Measurements from ENCODE around the gene ARID3C.

Gene ARID3C

DNA sequence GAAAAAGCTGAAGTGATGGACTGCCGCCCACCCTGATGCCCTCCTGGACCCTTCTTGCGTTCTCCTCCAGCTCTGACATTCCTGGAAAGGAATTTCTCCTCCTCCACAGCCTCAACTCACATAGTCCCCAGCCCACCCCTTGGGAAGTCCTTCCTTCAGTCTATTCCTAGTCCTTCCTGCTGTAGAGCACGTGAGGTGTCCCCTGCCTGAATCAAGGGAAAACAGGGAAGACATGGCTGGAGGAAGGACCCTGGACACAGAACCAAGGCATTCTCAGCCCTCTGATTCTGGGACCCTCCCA is 3.7 kb downstream of the ARID3C start:
- DNase-seq = no peak

DNA sequence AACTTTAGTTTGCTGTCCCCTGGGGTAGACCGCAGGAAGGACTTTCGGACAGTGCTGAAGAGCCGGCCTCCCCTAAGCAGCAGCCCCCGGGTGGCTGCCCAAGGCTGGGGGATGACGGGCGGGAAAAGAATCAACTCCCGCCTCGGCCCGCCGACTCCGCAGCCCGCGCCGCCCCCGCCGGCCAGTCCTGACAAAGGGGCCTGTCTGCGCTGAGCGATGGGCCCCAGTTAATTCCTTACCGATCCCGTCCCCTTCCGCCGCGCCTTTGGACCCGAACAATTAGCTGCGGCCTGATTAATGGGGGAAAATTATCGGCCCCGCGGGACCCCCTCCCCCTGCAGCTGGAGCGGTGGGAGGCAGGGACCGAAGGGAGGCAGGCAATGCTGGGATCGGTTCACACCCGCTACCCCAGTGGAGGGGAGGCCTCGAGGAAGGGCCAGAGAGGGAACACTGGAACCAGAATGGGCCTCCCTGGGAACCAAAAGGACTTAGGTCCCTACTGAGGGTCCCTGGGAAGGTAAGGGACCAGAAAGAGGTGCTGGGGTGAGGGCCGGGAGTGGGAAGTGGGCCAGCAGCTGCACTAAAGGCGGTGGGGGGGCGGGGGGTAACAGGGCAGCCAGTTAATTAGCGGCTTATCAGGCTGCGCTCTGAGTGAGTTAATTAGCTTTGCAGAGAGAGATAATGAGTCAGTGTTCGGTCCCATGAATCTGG is 4.2 kb downstream of the ARID3C start:
- DNase-seq = no peak

DNA sequence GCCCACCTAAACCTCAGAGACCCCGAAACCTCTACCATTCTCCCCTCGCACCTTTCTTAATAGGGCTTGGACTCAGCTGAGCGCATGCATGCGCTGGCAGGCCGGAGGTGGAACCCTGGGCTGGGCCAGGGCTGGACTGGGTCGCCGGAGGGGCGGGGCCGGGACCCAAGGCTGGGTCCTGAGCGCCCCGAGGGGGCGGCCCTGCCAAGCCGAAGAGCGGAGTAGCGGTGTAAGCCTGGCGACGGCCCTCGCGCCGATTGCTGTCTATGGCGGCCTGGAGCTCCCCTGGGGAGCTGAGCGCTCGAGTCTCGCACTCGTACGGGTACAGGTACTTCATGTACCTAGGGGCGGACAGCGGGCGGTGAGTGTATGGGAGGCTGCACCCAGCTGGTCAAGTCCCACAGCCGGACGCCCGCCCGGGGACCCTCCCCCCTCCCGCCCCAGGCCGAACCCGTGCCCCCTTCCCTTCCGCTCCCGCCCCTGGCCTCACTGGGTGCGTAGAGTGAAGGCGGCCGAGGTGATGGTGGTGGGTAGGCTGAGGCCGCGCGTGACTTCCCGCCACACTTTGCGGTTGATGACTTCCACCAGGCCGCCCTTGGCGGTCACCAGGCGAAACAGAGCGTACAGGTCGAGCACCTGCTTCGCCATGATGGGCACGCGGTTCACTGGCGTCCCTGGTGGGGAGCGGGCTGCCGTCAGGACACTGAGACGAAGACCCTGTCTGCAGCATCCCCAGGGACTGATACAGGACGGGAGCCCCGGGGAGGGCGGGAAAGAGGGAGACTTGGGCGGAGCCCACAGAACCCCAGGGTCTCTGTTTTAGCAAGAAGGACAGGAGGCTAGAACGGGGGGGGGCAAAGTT is 5.3 kb downstream of the ARID3C start:
- no peak for DNase-seq

DNA sequence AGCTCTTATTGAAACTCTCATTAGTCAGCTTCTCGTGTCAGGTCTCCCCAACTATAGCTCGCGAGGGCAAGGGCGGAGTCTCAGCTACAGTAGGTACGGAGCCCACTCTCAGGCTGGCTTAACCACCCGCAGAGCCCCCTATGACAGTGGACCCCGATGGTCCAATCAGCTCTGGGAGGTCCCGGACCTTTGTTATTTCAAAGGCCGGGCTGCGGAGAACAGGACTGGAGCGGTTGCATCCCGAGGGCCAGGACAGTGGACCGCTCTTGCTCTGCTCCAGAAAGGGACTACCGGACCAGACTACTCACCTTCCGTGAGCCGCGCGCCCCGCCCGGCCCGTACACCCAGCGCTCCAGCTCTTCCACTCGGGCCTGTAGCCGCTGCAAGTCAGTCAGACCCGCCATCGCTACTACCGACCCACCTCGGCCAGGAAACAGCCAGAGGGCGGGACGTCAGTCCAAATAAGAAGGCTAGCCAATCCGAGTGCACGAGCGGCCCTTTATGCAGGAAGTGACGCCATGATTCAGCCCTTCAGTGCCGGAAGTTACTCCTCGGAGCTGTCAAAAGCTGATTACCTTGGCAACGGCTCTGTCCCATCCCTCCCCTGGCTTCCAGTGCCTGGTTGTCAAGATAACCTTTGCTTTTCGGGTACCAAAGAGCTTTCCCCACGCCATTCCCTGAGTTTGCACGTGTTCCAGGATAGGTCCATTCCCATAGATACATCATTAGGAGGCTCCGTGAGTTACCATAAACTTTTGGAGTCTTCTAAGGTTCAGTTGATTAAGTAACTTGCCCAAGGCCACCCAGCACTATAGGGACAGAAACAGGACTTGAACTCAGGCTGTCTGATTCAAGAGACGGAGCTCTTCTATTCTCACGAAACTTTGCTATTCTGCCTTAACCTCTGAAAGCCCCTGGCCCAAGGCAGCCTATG is 8.5 kb downstream of the ARID3C start, which contains the start of gene DCTN3:
DCTN3 (minus strand) TSS at position 435 of the 934 bp plus-strand sequence; CDS start at position 404, 31 bp downstream.
- peak; percentile 66 for DNase-seq

DNA sequence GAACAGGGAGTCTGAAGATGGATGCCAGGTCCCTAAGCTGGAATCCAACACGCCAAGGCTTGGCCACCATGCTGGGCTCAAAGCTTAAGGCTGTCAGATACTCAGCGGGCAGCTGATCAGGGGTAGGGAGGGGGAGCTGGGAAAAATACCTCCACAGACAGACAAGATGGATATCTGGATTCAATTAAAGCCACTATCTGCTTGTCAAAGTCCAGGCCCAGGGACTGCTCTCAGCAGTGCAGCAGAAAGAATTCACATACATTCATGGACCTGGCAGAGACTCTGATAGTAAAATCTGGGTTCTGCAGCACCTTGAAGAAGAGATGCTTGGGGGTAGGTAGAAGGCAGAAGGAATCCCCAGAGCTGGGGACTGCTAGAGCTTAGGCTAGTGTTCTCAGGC is 13.7 kb downstream of the ARID3C start:
- no peak for DNase-seq

DNA sequence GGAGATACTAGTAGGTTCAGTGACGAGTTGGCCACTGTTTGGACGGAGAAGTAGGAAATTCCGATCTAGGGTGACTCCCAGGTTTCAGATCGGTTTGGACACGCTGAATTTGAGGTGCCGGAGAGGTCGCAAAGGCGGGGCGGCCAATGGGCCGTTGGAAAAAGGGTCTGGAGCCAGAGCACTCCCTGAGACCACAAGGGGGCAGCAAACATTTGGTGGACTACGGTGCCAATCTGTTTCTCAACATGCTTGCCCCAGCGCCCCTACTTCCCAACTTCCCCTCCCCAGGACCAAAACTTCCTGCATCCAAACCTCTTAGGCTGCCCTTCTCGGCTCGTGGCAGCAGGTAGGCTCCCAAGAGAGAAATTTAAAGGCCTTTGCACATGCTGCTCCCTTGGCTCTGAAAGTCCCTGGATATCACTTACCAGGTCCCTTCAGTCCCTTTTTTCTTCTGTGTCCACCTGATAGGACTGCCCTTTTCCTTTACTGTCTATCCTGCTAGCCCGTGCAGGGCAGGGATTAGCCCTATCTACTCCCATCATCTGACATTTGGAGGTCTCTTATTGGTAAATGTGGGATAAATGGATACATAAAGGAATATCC is 16.0 kb downstream of the ARID3C start:
- peak; percentile 12 for DNase-seq

DNA sequence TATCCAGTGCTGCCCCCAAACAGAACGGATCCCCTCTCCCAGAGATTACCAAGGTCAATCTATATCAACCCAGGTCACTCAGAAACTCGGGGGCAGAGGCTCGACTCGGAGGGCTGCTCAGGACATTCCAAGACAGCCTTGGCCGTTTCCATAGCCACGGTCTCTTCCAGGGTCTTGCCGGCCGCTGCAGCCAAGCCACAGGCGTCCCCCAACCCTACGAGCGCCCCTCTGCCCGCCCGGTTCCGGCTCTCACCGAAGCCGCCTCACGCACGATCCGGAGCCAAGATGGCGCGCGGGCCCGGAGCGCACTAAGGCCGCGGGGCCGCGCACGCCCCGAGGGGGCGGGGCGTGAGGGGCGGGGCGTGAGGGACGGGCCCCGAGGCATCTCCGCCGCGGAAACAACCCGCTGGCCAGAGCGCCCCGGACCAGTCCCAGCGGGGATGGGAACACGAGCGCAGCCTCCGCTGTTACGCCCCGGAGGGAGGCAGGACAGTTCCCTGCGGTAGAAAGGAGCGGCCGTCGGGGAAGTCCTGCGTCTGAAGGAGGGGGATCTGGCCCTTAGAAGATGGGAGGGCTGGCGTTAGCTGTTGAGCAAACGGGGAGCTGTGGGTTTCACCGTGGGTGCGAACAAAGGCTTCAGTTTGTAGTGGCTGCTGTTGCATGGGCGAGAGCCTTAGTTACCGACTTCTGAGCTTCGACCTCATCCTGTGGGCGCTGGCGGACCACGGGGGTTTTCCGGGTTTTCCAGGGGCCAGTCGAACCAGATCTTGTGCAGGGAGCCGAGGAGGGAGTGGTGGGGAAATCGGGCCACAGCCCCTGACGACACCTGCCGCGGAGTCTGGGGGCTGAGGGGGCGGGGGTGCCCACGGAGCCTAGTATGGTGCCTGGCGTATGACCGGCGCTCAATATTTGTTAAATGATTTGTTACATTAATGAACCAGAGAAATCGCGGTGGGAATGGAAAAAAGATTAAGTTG is 16.8 kb downstream of the ARID3C start, which contains the start of gene RPP25L:
RPP25L (minus strand) TSS at position 287 of the 977 bp plus-strand sequence. CDS start 801 bp downstream, outside the sequence.
- DNase-seq = no peak

DNA sequence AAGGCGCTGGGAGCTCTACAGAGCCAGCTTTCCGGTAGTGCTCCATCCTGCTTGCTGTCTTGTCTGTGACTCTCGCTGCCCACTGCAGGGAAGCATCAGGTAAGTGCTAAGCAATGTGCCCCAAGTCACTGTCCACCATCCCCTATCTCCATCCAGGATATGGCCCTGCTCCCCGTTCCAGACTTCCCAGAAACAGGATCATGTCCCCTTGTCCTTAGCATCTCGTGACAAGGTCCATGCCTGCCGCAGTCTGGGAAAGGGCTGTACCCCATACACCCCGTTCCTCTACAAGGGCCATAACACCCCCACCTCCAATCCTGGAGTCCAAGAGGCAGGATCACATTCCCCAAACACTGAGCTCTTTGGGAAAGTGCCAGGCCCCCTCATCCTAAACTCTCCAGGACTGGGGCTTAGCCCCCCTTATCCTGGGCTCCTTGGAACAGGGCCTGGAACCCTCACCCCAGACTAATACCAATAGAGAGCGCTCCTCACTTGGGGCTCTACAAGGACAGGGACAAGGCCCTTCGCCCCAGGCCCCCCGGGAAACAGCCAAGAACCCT is 17.5 kb downstream of the ARID3C start:
- no peak for DNase-seq

DNA sequence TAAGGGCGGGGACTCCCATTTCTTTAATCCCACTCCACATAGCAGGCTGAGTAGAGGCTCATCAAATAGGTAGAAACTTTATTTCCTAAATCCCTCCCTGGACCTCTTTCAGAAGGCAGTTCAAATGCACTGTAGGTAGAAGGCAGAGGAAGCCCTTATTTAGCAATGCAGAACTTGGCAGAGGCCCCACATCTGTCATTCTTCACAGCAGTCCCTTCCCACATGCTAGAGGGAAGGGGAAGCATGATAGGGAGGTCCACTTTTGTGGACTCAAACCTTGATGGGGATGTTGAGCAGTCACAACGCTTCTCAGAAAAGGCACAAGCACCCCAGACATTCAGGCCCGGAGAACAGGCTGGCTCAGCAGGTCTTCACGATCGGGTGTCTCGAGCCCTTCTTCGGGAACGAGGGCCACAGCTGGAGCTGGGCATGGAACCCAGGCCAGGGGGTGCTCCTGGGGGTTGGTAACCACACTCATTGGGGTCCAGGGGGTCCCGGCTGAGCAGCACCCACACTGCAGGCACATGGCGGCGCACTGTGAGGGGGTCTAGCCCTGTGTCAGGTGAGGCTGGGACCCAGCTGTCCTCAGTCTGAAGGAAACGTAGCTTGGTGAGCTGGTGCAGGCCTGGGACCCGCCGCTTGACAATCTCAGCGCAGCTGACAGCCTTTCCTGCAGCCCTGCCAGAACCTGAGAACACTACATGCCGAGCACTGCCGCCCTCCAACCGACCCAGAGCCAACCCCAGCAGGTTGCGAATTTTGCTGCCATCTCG is 18.2 kb downstream of the ARID3C start:
- DNase-seq = no peak

DNA sequence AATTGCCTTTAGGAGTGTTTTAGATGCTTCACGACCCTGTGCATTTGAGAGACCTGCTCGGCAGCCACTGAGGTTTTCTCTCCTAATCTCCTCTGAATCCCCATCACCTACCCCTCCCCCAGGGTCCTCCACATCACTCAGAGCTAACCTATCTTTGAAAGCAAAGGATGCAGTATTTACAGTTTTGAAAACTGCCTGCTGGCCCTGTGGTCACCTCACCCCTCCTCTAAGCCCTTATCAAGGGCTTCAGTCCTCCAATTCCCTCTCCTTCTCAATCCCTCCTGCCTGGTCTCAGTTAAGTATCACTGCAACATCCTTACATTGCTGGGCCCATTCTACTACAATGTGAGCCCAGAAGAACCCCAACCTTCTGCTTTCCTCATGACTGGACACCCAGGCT is 21.5 kb downstream of the ARID3C start:
- no peak for DNase-seq

DNA sequence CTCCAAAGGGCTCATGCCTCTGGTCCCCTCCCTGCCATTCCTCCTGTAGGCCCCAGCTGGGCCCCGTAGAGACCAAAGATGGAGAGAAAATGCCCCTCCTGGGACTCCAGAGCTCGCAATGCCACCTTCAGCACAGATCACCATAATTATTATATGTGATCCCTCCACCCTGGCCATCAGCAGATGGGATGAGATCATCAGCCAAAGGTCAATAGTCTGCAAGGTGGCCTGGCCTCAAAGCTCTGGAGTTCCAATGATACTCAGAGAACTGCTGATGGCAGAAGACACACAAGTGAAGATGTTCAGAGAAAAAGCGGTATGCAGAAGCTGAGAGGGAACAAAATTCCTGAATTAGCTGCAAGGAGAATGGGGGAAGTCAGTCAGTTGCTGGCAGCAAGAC is 22.0 kb downstream of the ARID3C start:
- DNase-seq = no peak

DNA sequence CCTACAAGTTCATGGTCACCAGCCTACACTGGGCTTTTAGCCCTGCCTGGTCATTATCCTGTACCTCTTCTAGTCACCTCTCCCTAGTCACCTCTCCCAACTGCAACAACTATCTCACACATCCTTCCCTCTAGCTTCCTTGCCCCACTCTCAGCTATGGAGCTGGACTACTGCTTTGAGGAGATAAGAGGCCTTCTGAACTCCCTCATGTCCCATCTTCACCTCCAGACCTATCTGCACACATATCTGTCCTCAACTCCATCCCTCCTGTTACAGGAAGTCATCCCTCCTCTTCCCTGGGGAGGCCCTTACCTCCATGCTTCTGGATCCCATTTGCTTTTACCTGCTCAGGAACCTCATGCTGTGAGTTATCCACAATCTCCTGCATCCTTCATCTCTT is 22.7 kb downstream of the ARID3C start:
- no peak for DNase-seq

DNA sequence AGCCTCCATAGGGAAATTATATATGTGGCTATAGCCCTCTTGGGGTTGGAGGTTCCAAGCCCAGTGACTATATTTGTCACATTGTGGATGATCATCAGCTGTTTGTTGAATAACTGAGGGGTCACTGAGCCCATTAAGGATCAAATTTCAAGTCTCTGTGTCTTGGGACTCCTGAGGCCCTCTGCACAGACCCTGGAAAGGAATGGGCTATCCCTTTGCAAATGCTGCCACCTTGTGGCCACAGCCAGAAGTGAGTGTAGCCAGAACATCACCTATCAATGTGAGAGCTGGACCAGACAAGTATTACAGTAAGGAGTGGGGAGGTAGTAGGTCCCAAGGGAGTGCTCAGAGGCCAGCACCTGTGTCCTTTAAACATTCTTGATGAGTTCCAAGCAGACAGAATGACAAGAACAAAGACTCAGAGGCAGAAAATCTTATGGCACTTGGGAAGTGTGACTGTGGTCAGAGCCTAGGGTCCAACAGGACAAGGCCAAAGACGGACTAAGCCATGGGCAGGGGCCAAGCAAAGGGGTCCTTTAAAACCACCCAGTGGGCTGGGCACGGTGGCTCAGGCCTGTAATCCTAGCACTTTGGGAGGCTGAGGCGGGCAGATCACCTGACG is 25.1 kb downstream of the ARID3C start:
- DNase-seq = no peak

DNA sequence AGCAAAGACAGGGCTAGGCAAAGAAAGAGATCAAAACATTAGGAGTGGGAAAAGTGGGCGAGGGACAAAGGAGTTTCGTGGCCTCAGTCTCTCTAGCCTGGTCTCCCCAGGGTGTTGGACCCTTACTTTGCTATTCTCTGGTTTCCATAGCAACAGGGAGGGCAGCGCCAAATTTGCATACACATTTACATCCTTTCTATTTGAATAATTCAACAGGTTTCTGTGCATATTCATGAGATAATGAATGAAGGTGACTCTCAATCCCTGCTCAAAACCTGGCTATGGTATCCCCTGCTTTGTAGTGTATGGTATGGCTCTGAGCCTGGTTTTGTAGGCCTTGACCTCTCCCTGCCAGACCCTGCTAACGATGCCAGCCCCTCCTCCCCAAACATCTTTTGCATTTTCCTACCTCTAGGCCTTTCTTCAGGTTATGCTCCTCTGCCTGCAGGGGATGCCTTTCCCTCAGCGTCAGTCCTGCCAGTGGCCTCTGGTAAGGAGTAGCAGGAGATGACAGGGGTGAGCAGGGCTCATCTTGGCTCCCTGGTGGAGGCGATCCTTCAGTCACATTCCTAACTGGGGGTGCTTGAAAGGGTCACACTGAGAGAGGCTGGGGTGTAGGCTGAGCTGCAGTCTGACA is 26.8 kb downstream of the ARID3C start:
- DNase-seq = no peak

DNA sequence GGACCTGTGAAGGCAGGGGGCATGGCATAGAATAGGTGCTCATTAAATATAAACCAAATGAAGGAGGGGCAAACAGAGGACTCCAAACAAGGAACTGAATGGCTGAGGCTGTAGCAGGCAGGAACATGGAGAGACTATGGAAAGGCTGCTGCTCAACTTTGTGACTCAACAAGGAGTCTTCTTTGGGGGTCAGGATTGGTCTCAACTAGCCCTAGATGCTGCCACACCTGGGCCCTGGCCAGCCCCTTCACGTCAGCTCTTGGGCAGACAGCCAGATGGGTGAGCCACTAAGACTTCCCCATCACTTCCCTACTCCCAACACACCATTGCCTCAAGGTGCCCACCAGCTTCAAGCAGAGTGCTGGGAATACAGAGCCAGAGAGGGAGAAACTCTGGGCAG is 28.0 kb downstream of the ARID3C start:
- no peak for DNase-seq

DNA sequence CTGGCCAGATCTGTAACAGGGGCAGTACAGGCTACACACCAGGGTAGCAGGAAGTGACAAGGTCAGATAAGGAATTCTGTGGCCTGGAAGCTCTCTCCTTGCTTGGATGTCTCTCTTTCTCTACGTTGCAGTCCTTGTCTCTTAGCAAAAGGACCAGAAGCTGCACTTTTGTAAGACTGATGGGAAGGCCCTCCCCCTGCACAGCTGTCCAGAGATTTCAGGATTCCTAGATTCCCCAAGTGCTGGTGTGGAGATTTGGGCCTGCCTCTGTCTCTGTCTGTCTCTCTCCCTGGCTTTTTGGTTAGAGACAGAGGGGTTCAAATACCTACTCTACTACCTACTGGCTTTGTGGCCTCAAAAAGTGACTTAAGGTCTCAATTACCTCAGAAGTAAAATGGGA is 29.3 kb downstream of the ARID3C start:
- no peak for DNase-seq

DNA sequence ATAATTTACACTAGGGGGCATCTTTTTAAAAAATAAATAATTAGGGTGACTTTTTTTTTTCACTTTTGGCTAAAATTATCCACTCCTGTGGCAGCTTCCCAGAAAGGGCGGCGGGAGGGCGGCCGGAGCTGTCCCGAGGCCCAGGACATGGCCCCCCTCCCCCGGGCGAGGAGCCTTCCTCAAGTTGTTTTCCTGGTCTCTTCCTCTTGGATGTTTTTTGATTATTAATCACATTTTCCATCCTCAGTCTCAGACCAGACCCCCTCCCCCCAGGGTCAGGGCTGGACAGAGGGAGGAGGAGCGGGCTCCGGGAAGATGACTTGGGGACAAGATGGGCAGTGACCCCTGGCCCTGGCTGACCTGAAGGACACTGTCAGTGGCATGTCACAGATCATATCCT is 34.7 kb downstream of the ARID3C start:
- DNase-seq = no peak

DNA sequence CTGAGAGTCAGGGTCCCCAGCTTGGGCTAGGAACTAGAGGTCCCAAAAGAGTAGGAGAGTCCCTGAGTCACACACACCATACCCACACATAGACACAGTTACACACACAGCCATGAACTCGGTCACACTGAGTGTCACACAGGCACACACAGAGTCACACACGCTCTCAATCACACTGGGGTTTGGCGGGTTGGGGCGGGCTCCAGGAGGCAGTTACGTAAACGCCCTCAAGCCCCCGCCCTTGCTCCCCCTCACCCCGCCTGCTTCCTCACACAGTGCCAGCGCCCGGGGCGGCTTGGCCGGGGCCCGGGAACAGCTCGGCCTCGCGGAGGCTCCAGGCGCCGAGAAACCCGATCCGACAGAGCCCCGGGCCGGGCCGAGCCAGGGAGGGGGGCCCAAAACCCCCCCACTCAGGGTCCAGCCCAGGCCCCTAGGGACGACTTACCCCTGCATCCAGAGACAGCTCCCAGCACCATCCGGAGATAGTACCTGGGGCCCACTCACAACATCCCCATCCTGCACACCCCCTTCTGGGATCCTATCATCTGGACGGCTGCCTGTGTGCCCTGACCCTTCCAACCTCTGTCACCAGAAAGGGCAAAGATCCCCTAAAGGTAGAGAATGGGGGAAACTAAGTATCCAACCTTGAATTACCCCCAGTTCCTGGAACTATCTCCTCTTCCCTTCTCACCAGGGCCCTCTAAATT is 35.8 kb downstream of the ARID3C start:
- no peak for DNase-seq

Data from SHP77 treated with DMSO at 0.1 percent for 48 hours (cell line).